Measurements from ENCODE around the gene CCT7.
A peak's percentile ranks its signal among the peaks of the same experiment; 100 is the strongest.

DNA sequence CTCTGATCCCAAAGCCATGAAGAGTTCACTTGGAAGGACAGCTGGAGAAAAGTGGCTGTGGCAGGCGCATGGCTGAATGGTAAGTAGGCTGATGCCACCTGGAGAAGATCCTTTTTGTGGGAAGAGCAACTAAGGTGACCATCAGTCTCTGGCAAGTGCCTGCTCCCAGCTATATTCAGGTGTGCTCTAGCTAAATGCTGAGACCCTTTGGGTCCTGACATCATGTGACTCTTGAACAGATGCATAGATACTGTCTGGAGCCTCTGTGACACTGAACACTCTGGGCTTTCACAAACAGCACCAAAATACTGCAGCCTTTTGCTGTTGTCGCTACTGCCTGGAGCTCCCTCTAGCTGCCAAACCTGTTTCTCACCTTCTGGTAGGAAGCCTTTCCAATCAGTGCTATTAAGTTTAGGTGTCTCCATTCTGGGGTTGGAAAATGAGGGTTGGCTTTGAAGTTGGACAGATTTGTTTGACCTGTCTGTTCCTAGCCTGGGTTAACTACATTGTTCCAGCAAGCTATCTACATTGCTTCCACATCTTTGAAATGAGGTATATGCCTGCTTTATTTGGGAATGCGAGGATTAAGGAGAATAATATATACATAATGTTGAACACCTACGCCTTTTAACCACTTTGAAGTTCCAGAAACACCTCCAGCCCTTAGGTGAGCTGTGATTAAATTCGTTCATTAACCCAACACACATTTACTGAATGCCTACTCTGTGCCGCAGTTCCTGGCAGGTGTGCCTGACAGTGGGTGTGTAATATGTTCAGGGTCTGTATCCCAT is 56.1 kb downstream of the CCT7 start:
- TF ChIP-seq POLR2A (IDR thresholded peaks at IDR 0.05; ENCODE audit: low read depth, low read length) (no peak), FOS (IDR thresholded peaks at IDR 0.05; ENCODE audit: borderline replicate concordance, insufficient read depth, low read length) (no peak), EZH2 (IDR thresholded peaks at IDR 0.05; ENCODE audit: borderline replicate concordance, low read depth, low read length, severe bottlenecking) (no peak), POLR2AphosphoS5 (IDR thresholded peaks at IDR 0.05; ENCODE audit: insufficient read depth, low read depth, low read length) (no peak), MYC (IDR thresholded peaks at IDR 0.05; ENCODE audit: low read depth, low read length) (no peak), GATA2 (IDR thresholded peaks at IDR 0.05; ENCODE audit: insufficient read depth, insufficient read length, low read depth, low read length) (no peak), JUN (IDR thresholded peaks at IDR 0.05; ENCODE audit: borderline replicate concordance, insufficient read depth, insufficient read length, low read depth) (no peak)
- TF ChIP-seq, protein P1, sequence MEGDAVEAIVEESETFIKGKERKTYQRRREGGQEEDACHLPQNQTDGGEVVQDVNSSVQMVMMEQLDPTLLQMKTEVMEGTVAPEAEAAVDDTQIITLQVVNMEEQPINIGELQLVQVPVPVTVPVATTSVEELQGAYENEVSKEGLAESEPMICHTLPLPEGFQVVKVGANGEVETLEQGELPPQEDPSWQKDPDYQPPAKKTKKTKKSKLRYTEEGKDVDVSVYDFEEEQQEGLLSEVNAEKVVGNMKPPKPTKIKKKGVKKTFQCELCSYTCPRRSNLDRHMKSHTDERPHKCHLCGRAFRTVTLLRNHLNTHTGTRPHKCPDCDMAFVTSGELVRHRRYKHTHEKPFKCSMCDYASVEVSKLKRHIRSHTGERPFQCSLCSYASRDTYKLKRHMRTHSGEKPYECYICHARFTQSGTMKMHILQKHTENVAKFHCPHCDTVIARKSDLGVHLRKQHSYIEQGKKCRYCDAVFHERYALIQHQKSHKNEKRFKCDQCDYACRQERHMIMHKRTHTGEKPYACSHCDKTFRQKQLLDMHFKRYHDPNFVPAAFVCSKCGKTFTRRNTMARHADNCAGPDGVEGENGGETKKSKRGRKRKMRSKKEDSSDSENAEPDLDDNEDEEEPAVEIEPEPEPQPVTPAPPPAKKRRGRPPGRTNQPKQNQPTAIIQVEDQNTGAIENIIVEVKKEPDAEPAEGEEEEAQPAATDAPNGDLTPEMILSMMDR (IDR thresholded peaks at IDR 0.05; ENCODE audit: extremely low read depth in 1 of 2, insufficient read depth in 1 of 2, low read depth in 1 of 2, low read length in 2 of 2): peak; percentile 64 to 73
- TF ChIP-seq, protein P2, sequence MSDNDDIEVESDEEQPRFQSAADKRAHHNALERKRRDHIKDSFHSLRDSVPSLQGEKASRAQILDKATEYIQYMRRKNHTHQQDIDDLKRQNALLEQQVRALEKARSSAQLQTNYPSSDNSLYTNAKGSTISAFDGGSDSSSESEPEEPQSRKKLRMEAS (IDR thresholded peaks at IDR 0.05; ENCODE audit: insufficient read depth, insufficient read length): no peak

All from endothelial cell of umbilical vein (primary cell).